Loucy (cell line): ENCODE measurements around the gene YEATS4.

Source experiments
- EZH2phosphoT487 ChIP-seq: fragments of 200-600 bp; IDR thresholded peaks from 2 replicates; pipeline ENCODE4 v1.6.1; 2018; ENCODE audit warnings: antibody characterized with exemption, mild to moderate bottlenecking, moderate library complexity, borderline replicate concordance
- TF ChIP-seq, protein P1 (sequence below): fragments of 200-600 bp; sonication (generic); conservative IDR thresholded peaks from 2 replicates; pipeline ENCODE4 v1.5.1; 2014; ENCODE audit warnings: mild to moderate bottlenecking, antibody characterized with exemption, low read length

DNA sequence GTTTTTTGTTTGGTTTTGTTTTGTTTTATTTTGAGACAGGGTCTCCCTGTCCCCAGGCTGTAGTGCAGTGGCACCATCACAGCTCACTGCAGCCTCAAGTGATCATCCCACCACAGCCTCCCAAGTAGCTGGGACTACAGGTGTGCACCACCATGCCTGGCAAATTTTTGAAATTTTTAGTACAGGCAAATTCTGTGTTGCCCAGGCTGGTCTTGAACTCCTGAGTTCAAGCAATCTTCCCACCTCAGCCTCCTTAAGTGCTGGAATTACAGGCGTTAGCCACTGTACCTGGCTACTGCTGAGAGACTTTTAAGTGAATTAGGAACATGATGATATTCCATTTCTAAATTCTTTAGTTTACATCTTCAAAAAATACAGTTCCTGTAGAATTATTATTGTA, 8.8 kb upstream of the YEATS4 start:
- TF ChIP-seq, protein P1, sequence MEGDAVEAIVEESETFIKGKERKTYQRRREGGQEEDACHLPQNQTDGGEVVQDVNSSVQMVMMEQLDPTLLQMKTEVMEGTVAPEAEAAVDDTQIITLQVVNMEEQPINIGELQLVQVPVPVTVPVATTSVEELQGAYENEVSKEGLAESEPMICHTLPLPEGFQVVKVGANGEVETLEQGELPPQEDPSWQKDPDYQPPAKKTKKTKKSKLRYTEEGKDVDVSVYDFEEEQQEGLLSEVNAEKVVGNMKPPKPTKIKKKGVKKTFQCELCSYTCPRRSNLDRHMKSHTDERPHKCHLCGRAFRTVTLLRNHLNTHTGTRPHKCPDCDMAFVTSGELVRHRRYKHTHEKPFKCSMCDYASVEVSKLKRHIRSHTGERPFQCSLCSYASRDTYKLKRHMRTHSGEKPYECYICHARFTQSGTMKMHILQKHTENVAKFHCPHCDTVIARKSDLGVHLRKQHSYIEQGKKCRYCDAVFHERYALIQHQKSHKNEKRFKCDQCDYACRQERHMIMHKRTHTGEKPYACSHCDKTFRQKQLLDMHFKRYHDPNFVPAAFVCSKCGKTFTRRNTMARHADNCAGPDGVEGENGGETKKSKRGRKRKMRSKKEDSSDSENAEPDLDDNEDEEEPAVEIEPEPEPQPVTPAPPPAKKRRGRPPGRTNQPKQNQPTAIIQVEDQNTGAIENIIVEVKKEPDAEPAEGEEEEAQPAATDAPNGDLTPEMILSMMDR, result no peak
- TF ChIP-seq EZH2phosphoT487, result no peak
